ENCODE measurements around the gene HPSE. TPM values are rescaled to one million over a fixed set of nuclear protein-coding genes. Genes with fewer than 3 reads are reported as not detected.

HPSE gene
- total and polyA plus RNA-seq, 8 donors = under 0.01 to 4.9 (median 1.2) TPM; not detected in 1

- no peak for DNase-seq
- no peak overlapping the region for H3K27ac ChIP-seq
- intact Hi-C loops (cut with DNase I; ENCODE audit: low total_unique reads) = no loop called here
- no peaks in the 10 kb centered on the region for H3K4me1 ChIP-seq
- no peaks in the 10 kb centered on the region for H3K9me3 ChIP-seq
- no peak overlapping the region for H3K4me3 ChIP-seq
- H3K27me3 ChIP-seq = no peaks in the 10 kb centered on the region
- H3K36me3 ChIP-seq = peaks cover 0 to 77% (median 51%) of the 10 kb centered on the region in 4 donors
- 41 to 93% (median 44%) methylated on average over 2 of the region's 2 CpGs for WGBS, 5 donors
- TF ChIP-seq EP300 (IDR thresholded peaks at IDR 0.05) (no peak), POLR2A (IDR thresholded peaks at IDR 0.05) (no peak), CTCF (IDR thresholded peaks at IDR 0.05) (no peak), POLR2AphosphoS5 (IDR thresholded peaks at IDR 0.05) (no peak)
Observed at GRCh38 chr4:83268491-83268890, 66.2 kb downstream of the HPSE start.

- WGBS, 5 donors = 91 to 98% (median 93%) methylated on average over 3 of the region's 3 CpGs
- intact Hi-C loops (cut with DNase I; ENCODE audit: low total_unique reads) = no loop called here
Observed at GRCh38 chr4:83267830-83268475, 66.7 kb downstream of the HPSE start.

GRCh38 chr4:83267121-83267829 lies 67.4 kb downstream of the HPSE start:
- peak in 1 of 2 donors; percentile 32 for DNase-seq
- Histone ChIP-seq H3K36me3 (peaks cover 0 to 75% (median 44%) of the 10 kb centered on the region in 4 donors), H3K27me3 (no peaks in the 10 kb centered on the region), H3K4me1 (no peaks in the 10 kb centered on the region), H3K27ac (no peak overlapping the region), H3K9me3 (no peaks in the 10 kb centered on the region), H3K4me3 (no peak overlapping the region)
- intact Hi-C loops (cut with DNase I; ENCODE audit: low total_unique reads) = no loop called here
- 59 to 65% (median 61%) methylated on average over 7 of the region's 7 CpGs for WGBS, 5 donors
- TF ChIP-seq EP300 (IDR thresholded peaks at IDR 0.05) = no peak
- TF ChIP-seq CTCF (IDR thresholded peaks at IDR 0.05) = no peak
- no peak for TF ChIP-seq POLR2A (IDR thresholded peaks at IDR 0.05)
- no peak for TF ChIP-seq POLR2AphosphoS5 (IDR thresholded peaks at IDR 0.05)

More at GRCh38 chr4:83267830-83268475, 66.7 kb downstream of the HPSE start:
- H3K27me3 ChIP-seq = no peaks in the 10 kb centered on the region
- no peaks in the 10 kb centered on the region for H3K4me1 ChIP-seq
- H3K27ac ChIP-seq = no peak overlapping the region
- peaks cover 0 to 78% (median 47%) of the 10 kb centered on the region in 4 donors for H3K36me3 ChIP-seq
- H3K4me3 ChIP-seq = no peak overlapping the region
- TF ChIP-seq POLR2AphosphoS5 (IDR thresholded peaks at IDR 0.05) (no peak), CTCF (IDR thresholded peaks at IDR 0.05) (no peak)
- H3K9me3 ChIP-seq = no peaks in the 10 kb centered on the region
- no peak for DNase-seq

- no peaks in the 10 kb centered on the region for H3K4me1 ChIP-seq
- peaks cover 0 to 69% (median 43%) of the 10 kb centered on the region in 4 donors for H3K36me3 ChIP-seq
- H3K27ac ChIP-seq = no peak overlapping the region
- no peak for TF ChIP-seq POLR2AphosphoS5 (IDR thresholded peaks at IDR 0.05)
- no peak for TF ChIP-seq EP300 (IDR thresholded peaks at IDR 0.05)
- no peak for TF ChIP-seq POLR2A (IDR thresholded peaks at IDR 0.05)
- no peak for TF ChIP-seq CTCF (IDR thresholded peaks at IDR 0.05)
- no peaks in the 10 kb centered on the region for H3K9me3 ChIP-seq
- WGBS, 5 donors = 78 to 93% (median 88%) methylated on average over 1 of the region's 1 CpG
- H3K27me3 ChIP-seq = no peaks in the 10 kb centered on the region
- no peak overlapping the region for H3K4me3 ChIP-seq
- DNase-seq = no peak
- intact Hi-C loops (cut with DNase I; ENCODE audit: low total_unique reads) = no loop called here
Observed at GRCh38 chr4:83266689-83267088, 68.0 kb downstream of the HPSE start.

Data from stomach (tissue), 9 donors.